Naive thymus-derived CD4-positive, alpha-beta T cell (primary cell): ENCODE measurements around the gene MSH3. TPM values are rescaled to one million over a fixed set of nuclear protein-coding genes. Genes with fewer than 3 reads are reported as not detected.
A peak's percentile ranks its signal among the peaks of the same experiment; 100 is the strongest.
"Not testable (repeated sequence)": the region's sequence is repeated elsewhere in the genome, so short reads cannot be mapped to it uniquely, and the experiment has no call there.

Experiments
- ATAC-seq: fragments of 150-1000 bp; cut with Tn5 transposase; 2 replicates; pipeline ENCODE4 v1.10.0; 2021; ENCODE audit warnings: mild to moderate bottlenecking, moderate library complexity
- CTCF ChIA-PET: fragments of 350-600 bp; sonication (Branson Sonifier 250); formaldehyde crosslinking; loops from one replicate; lab custom pipeline; 2021; ENCODE audit warnings: antibody characterized with exemption; lab: Charles Lee
- POLR2A ChIA-PET: fragments of 350-600 bp; sonication (Branson Sonifier 250); formaldehyde crosslinking; loops from one replicate; lab custom pipeline; 2021; ENCODE audit warnings: antibody characterized with exemption, inconsistent platforms; lab: Charles Lee
- DNase-seq, 9 donors: peaks; one replicate each; pipeline versions ENCODE4 v3.0.0 to v3.0.0-alpha.2; 2020 to 2022; ENCODE audit warnings: mixed read lengths in 1 of 9
- H3K27ac ChIP-seq: one replicate; pipeline ENCODE4 v1.7.0; 2013; ENCODE audit warnings: mild to moderate bottlenecking, low read depth, low read length, moderate library complexity
- H3K27me3 ChIP-seq, 2 donors: one replicate each; pipeline ENCODE4 v1.7.0; 2013; ENCODE audit warnings: low read length in 2 of 2, mild to moderate bottlenecking in 2 of 2, moderate library complexity in 2 of 2; ENCODE audit not compliant: control insufficient read depth in 2 of 2, insufficient read depth in 2 of 2
- H3K36me3 ChIP-seq, 3 experiments: 1 replicate in 2 of 3; 2 replicates in 1 of 3; pipeline ENCODE4 v1.7.0; 2013; ENCODE audit warnings: low read length in 3 of 3, mild to moderate bottlenecking in 3 of 3, moderate library complexity in 1 of 3; ENCODE audit not compliant: insufficient read depth in 3 of 3, control insufficient read depth in 2 of 3
- H3K4me1 ChIP-seq, 2 donors: one replicate each; pipeline ENCODE4 v1.7.0; 2013; ENCODE audit warnings: low read length in 2 of 2, mild to moderate bottlenecking in 2 of 2, moderate library complexity in 1 of 2; ENCODE audit not compliant: control insufficient read depth in 2 of 2, insufficient read depth in 2 of 2
- H3K4me3 ChIP-seq: 2 replicates; pipeline ENCODE4 v1.7.0; 2013; ENCODE audit warnings: mild to moderate bottlenecking, low read length
- H3K9me3 ChIP-seq, 3 experiments: 1 replicate in 2 of 3; 2 replicates in 1 of 3; pipeline ENCODE4 v1.7.0; 2013; ENCODE audit warnings: low read length in 3 of 3; ENCODE audit not compliant: control insufficient read depth in 2 of 3
- H3K27ac Mint-ChIP-seq, 9 donors: one replicate each; pipeline ENCODE4 v1.8.0; 2020 to 2022; ENCODE audit warnings: mixed read lengths in 9 of 9, mild to moderate bottlenecking in 8 of 9, moderate library complexity in 5 of 9, inconsistent platforms in 2 of 9
- H3K27me3 Mint-ChIP-seq, 5 donors: one replicate each; pipeline ENCODE4 v1.8.0; 2021 to 2022; ENCODE audit warnings: mixed read lengths in 5 of 5, mild to moderate bottlenecking in 1 of 5
- H3K36me3 Mint-ChIP-seq, 5 donors: one replicate each; pipeline ENCODE4 v1.8.0; 2020 to 2022; ENCODE audit warnings: mixed read lengths in 5 of 5, mild to moderate bottlenecking in 3 of 5, inconsistent platforms in 1 of 5
- H3K4me1 Mint-ChIP-seq, 7 donors: one replicate each; pipeline ENCODE4 v1.8.0; 2020 to 2022; ENCODE audit warnings: mixed read lengths in 7 of 7, mild to moderate bottlenecking in 3 of 7, inconsistent platforms in 1 of 7
- H3K4me3 Mint-ChIP-seq, 10 donors: one replicate each; pipeline ENCODE4 v1.8.0; 2020 to 2022; ENCODE audit warnings: mild to moderate bottlenecking in 10 of 10, mixed read lengths in 10 of 10, moderate library complexity in 6 of 10, inconsistent platforms in 2 of 10
- H3K9me3 Mint-ChIP-seq, 11 donors: one replicate each; pipeline ENCODE4 v1.8.0; 2020 to 2022; ENCODE audit warnings: mixed read lengths in 11 of 11, mild to moderate bottlenecking in 4 of 11, inconsistent platforms in 1 of 11, moderate library complexity in 1 of 11
- intact Hi-C, 2 donors: fragments of 100-400 bp; cut with micrococcal nuclease; formaldehyde crosslinking; loops; one replicate each; pipeline ENCODE4 v1.15.1; 2023
- polyA plus RNA-seq, 2 donors: library from polyadenylated mRNA; unstranded; fragments of 300-500 nt; fragmentation: Illumina TruSeq; gene quantifications; one replicate each; pipeline ENCODE4 v1.2.3, GENCODE V29; 2021
- total RNA-seq, 6 experiments: library from RNA in 5 of 6; stranded (reverse) in 5 of 6; gene quantifications; 1 replicate in 5 of 6; 2 replicates in 1 of 6; pipeline ENCODE4 v1.2.3 and lab custom pipeline; 2021 to 2026

Gene MSH3
- total and polyA plus RNA-seq, 7 experiments from 2014 or later = 10.5 to 20.9 (median 13.0) TPM

- Mint-ChIP-seq H3K4me1 (peaks cover 10 to 36% (median 29%) of the 10 kb centered on the region in 7 donors), H3K36me3 (peaks cover 10 to 21% (median 18%) of the 10 kb centered on the region in 5 donors), H3K27me3 (no peaks in the 10 kb centered on the region), H3K27ac (peak overlapping the region in 4 of 9 donors; percentile 19 to 78 (median 39)), H3K4me3 (peak overlapping the region; percentile 63 to 98 (median 86)), H3K9me3 (peaks cover 0 to 3% (median 0%) of the 10 kb centered on the region in 11 donors)
- peaks cover 24 to 28% of the 10 kb centered on the region in 2 donors for H3K4me1 ChIP-seq
- intact Hi-C loops = loop anchor here in 1 of 2 donors (10.0 kb wide), 1 partner anchor 1669 kb away; the partner anchor contains the start of gene ARSB
- DNase-seq (no peak), ATAC-seq (no peak)
- H3K27ac ChIP-seq = peak overlapping the region; percentile 82
- H3K36me3 ChIP-seq = peaks cover 0 to 15% (median 3%) of the 10 kb centered on the region in 3 experiments
- no peaks in the 10 kb centered on the region for H3K27me3 ChIP-seq
- no peaks in the 10 kb centered on the region for H3K9me3 ChIP-seq
- CTCF ChIA-PET = no interaction called here
- H3K4me3 ChIP-seq = peak overlapping the region; percentile 91
- POLR2A ChIA-PET = interaction anchor here (1.1 kb wide), 1 partner anchor 166 kb away, joined by 3 read pairs; no protein-coding TSS in a partner anchor
These were observed 950 bp upstream of the MSH3 start for GRCh38 chr5:80653502-80653901.

DNA sequence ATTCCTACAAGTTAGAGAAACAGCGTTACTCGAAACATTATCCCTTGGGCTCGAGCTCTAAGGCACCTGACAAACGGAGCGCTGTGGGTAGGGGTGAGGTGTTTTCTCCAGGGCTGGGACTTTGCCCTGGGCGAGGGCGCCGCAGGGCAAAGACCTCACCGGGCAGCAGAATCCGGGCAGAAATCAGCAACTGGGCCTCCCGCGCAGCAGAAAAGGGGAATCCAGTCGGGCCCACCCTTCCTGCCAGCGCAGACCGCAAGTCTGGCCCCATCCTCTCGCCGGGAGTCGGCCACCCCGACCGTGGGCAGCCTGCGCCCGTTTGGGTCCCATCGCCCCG lies 430 bp upstream of the MSH3 start:
- intact Hi-C loops = loop anchor here (1.0 to 10.0 kb wide), 8 partner anchors 305 to 1669 kb away; partner anchors contain the start of genes ZCCHC9 (in 2 of the 2), ARSB (in 1 of the 2), JMY (in 1 of the 2) and MTX3 (in 1 of the 2)
- Histone ChIP-seq H3K27ac (peak overlapping the region; percentile 82), H3K27me3 (no peaks in the 10 kb centered on the region), H3K9me3 (no peaks in the 10 kb centered on the region), H3K4me3 (peak overlapping the region; percentile 91), H3K4me1 (peaks cover 24 to 28% of the 10 kb centered on the region in 2 donors), H3K36me3 (peaks cover 1 to 15% (median 3%) of the 10 kb centered on the region in 3 experiments)
- CTCF ChIA-PET = no interaction called here
- POLR2A ChIA-PET = interaction anchor here (0.7 to 1.9 kb wide), 4 partner anchors 12 to 648 kb away, joined by 3 to 7 read pairs (median 3); no protein-coding TSS in a partner anchor
- ATAC-seq = no peak
- H3K27ac Mint-ChIP-seq = peak overlapping the region in 6 of 9 donors; percentile 12 to 78 (median 39)
- H3K4me3 Mint-ChIP-seq = peak overlapping the region; percentile 63 to 98 (median 86)
- H3K36me3 Mint-ChIP-seq = peaks cover 10 to 20% (median 18%) of the 10 kb centered on the region in 5 donors
- peaks cover 0 to 3% (median 0%) of the 10 kb centered on the region in 11 donors for H3K9me3 Mint-ChIP-seq
- no peaks in the 10 kb centered on the region for H3K27me3 Mint-ChIP-seq
- DNase-seq = no peak
- H3K4me1 Mint-ChIP-seq = peaks cover 10 to 36% (median 29%) of the 10 kb centered on the region in 7 donors

GRCh38 chr5:80655231-80655774 lies 851 bp downstream of the MSH3 start:
- Mint-ChIP-seq H3K27me3 (no peaks in the 10 kb centered on the region), H3K27ac (peak overlapping the region; percentile 89 to 97 (median 96)), H3K4me1 (peaks cover 10 to 43% (median 37%) of the 10 kb centered on the region in 7 donors), H3K4me3 (peak overlapping the region; percentile 82 to 98 (median 90)), H3K9me3 (peaks cover 0 to 3% (median 0%) of the 10 kb centered on the region in 11 donors), H3K36me3 (peaks cover 15 to 31% (median 30%) of the 10 kb centered on the region in 5 donors)
- ChIA-PET POLR2A (interaction anchor here (0.7 to 1.9 kb wide), 5 partner anchors 11 to 646 kb away, joined by 3 to 7 read pairs (median 3); partner anchors contain the start of gene ZCCHC9), CTCF (no interaction called here)
- ATAC-seq (no peak), DNase-seq (no peak)
- intact Hi-C loops = loop anchor here (1.0 to 10.0 kb wide), 15 partner anchors 17 to 1671 kb away; partner anchors contain the start of genes TENT2 (in 2 of the 2), ARSB (in 1 of the 2), ATG10 (in 1 of the 2) and FAM151B (in 1 of the 2)
- Histone ChIP-seq H3K4me3 (peak overlapping the region; percentile 91), H3K4me1 (peaks cover 24 to 28% of the 10 kb centered on the region in 2 donors), H3K9me3 (no peaks in the 10 kb centered on the region), H3K27ac (peak overlapping the region; percentile 82), H3K36me3 (peaks cover 4 to 24% (median 11%) of the 10 kb centered on the region in 3 experiments), H3K27me3 (no peaks in the 10 kb centered on the region)

- intact Hi-C loops = loop anchor here (5.0 to 10.0 kb wide), 3 partner anchors 174 to 1672 kb away; partner anchors contain the start of genes ARSB (in 1 of the 2) and ATG10 (in 1 of the 2)
- Histone ChIP-seq H3K27ac (peak overlapping the region; percentile 82), H3K4me3 (no peak overlapping the region), H3K36me3 (peaks cover 4 to 24% (median 14%) of the 10 kb centered on the region in 3 experiments), H3K9me3 (no peaks in the 10 kb centered on the region), H3K4me1 (peaks cover 24 to 28% of the 10 kb centered on the region in 2 donors), H3K27me3 (no peaks in the 10 kb centered on the region)
- Mint-ChIP-seq H3K9me3 (peaks cover 0 to 3% (median 0%) of the 10 kb centered on the region in 11 donors), H3K27me3 (no peaks in the 10 kb centered on the region), H3K27ac (peak overlapping the region in 8 of 9 donors; percentile 72 to 97 (median 96)), H3K36me3 (peaks cover 15 to 42% (median 38%) of the 10 kb centered on the region in 5 donors), H3K4me3 (peak overlapping the region in 6 of 10 donors; percentile 16 to 96 (median 87)), H3K4me1 (peaks cover 10 to 54% (median 42%) of the 10 kb centered on the region in 7 donors)
- ATAC-seq (no peak), DNase-seq (no peak)
- ChIA-PET CTCF (interaction anchor here (0.9 kb wide), 1 partner anchor 11 kb away, joined by 4 read pairs; no protein-coding TSS in a partner anchor), POLR2A (interaction anchor here (1.5 kb wide), 1 partner anchor 645 kb away, joined by 3 read pairs; the partner anchor contains the start of gene ZCCHC9)
These were observed 2.0 kb downstream of the MSH3 start for GRCh38 chr5:80656425-80656824.

GRCh38 chr5:80659106-80659505 lies 4.7 kb downstream of the MSH3 start:
- intact Hi-C loops = loop anchor here (5.0 to 10.0 kb wide), 3 partner anchors 177 to 1674 kb away; partner anchors contain the start of genes ARSB (in 1 of the 2) and ATG10 (in 1 of the 2)
- POLR2A ChIA-PET = no interaction called here

DNA sequence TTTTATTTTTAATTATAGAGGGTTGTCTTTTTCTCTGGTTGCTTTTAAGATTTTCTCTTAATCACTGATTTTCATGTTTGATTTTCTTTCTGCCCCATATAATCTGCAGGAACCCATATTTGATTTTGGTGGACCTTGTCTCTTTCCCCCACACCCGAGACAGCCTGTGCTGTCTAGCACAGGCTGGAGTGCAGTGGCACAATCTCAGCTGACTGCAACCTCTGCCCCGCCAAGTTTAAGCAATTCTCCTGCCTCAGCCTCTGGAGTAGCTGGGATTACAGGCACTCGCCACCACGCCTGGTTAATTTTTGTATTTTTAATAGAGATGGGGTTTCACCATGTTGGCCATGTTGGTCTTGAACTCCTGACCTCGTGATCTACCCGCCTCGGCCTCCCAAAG lies 6.2 kb downstream of the MSH3 start:
- H3K4me3 Mint-ChIP-seq, intact Hi-C loops, H3K4me3 ChIP-seq, DNase-seq, H3K27me3 ChIP-seq, CTCF ChIA-PET, H3K9me3 Mint-ChIP-seq, POLR2A ChIA-PET, ATAC-seq, H3K9me3 ChIP-seq, H3K27me3 Mint-ChIP-seq, H3K27ac ChIP-seq: not testable (repeated sequence)
- Mint-ChIP-seq H3K27ac (peak overlapping the region in 1 of 9 donors; percentile 18), H3K36me3 (peaks cover 19 to 73% (median 56%) of the 10 kb centered on the region in 5 donors), H3K4me1 (peaks cover 3 to 52% (median 34%) of the 10 kb centered on the region in 7 donors)
- Histone ChIP-seq H3K36me3 (peaks cover 8 to 34% (median 14%) of the 10 kb centered on the region in 3 experiments), H3K4me1 (peaks cover 10 to 11% of the 10 kb centered on the region in 2 donors)

More at GRCh38 chr5:80659106-80659505, 4.7 kb downstream of the MSH3 start:
- H3K9me3 ChIP-seq = no peaks in the 10 kb centered on the region
- Mint-ChIP-seq H3K4me3 (no peak overlapping the region), H3K36me3 (peaks cover 19 to 61% (median 50%) of the 10 kb centered on the region in 5 donors), H3K9me3 (peaks cover 0 to 1% (median 0%) of the 10 kb centered on the region in 11 donors), H3K4me1 (peaks cover 0 to 54% (median 34%) of the 10 kb centered on the region in 7 donors), H3K27me3 (no peaks in the 10 kb centered on the region), H3K27ac (no peak overlapping the region)
- no peaks in the 10 kb centered on the region for H3K27me3 ChIP-seq
- CTCF ChIA-PET = no interaction called here
- H3K4me1 ChIP-seq = peaks cover 16 to 18% of the 10 kb centered on the region in 2 donors
- DNase-seq (no peak), ATAC-seq (no peak)
- no peak overlapping the region for H3K4me3 ChIP-seq
- H3K36me3 ChIP-seq = peaks cover 4 to 29% (median 14%) of the 10 kb centered on the region in 3 experiments
- no peak overlapping the region for H3K27ac ChIP-seq
